GM18499 (cell line): Measurements from ENCODE around the gene SCAND1.

Source experiments
- ATAC-seq: cut with Tn5 transposase; IDR thresholded peaks from one replicate; pipeline ENCODE4 v1.9.1; 2021; ENCODE audit warnings: moderate number of reproducible peaks; ENCODE audit not compliant: insufficient read depth, unreplicated experiment

The SCAND1 gene

DNA sequence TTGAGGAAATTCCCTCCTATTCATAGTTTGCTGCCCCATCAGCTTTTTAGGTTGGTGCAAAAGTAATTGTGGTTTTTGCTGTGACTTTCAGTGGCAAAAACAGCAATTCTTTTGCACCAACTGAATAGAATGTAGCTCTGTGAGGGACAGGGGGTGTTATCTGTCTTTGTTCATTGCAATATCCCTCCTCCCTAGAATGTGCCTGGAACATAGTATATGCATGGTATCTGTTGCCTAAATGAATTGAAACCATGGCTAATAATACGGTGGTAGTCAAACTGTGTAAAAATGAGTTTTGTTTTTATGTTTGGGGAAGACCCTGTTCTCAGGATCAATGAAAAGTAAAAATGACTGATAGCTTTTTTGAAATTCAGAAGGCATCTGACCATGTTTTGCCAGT, 45.1 kb downstream of the SCAND1 start:
- no peak for ATAC-seq

DNA sequence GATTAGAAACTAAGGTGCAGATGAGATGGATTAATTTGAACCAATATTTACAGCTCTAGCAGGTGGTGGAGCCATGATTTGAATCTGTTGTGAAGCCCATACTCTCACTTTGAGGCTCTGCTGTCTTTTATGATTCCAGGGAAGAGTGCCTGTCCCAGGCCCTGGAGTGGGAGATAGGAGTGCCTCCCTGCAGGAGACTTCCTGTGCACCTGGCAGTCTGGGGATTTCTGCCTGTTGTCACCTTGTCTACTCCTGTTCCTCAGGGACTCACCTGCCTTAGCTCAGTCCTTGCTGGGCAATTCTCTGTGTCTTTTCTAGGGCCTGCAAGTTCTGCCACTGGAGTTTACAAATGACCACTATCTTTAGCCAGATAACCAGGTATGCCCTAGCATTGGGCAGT, 46.3 kb downstream of the SCAND1 start:
- no peak for ATAC-seq

DNA sequence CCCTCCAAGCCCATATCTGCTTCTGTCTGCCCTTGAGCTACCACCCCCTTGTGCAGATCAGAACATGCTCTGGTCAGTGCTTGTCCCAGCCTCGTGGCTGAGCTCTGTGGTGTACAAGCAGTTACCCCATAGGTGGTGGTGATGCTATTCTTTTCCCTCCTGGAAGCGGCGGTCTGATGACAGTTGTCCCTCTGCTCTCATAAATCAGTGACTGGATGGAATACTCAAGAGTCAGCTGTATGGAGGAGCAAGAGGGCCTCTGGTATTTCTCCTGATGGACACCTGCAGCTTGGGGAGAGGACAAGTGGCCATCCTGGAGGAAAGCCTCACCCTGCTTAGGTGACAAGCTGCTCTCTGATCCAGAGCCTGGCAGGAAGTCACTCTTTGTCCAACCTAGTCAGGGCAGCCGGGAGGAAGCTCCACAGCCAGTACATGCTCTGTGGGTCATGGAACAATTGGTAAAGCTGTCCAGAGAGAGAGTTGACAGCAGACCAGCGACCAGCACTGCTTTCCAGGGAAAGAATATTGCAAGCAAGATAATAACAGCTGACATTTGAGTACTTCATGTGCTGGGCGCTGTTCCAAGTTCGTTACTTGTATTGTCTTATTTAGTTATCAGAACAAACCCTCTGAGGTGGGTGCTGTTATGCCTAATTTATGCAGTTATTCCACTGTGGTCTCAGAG, 47.1 kb downstream of the SCAND1 start:
- no peak for ATAC-seq

DNA sequence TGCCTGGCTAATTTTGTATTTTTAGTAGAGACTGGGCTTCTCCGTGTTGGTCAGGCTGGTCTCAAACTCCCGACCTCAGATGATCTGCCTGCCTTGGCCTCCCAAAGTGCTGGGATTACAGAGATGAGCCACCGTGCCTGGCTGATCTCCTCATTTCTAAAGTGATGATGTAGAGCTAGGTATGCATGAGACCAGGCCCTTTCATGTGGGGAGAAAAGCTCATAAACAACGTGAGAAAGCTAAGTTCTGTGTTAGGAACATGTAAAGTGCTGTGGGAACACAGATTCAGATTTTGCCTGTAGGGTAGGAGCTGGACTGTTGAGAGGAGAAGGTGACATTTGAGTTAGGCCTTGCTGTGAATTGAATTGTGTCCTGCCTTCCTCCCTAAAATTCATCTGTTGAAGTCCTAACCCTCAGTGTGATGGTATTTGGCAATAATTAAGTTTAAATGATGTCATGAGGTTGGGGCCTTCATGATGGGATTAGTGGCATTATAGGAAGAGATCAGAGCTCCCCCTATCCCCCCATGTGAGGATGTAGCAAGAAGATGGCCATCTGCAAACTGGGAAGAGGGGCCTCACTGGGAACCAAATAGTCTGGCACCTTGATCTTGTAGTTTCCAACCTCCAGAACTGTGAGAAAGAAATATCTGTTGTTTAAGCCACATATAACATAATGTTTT, 49.2 kb downstream of the SCAND1 start:
- ATAC-seq, result no peak

DNA sequence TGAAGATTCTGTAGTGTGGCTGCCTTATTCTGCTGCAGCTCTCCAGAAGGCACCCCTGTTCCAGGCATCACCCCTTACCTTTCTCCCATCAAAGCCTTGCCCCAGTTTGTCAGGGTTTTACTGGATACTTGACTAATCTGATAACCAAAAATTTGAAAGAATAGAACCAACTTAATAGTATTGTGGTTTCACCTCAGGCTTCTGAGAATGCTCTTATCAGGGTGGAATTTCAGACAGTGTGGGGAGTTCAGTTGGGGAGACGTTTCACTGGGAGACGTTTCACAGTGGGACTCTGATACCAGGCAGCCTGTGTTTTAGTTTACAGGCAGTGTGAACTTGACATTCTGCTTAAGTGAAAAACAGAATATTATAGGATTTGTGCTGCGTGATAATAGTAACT, 50.5 kb downstream of the SCAND1 start:
- ATAC-seq, result no peak
